IMR-90 (cell line): ENCODE results near the gene NAA80. TPM values are rescaled to one million over a fixed set of nuclear protein-coding genes. Genes with fewer than 3 reads are reported as not detected.
A peak's percentile ranks its signal among the peaks of the same experiment; 100 is the strongest.

Experiments
- ATAC-seq: fragments of 200-7000 bp; cut with Tn5 transposase; 2 replicates; pipeline ENCODE4 v1.9.1; 2020; ENCODE audit warnings: low read depth, mild to moderate bottlenecking, moderate library complexity
- BruUV-seq: library from RNA; stranded (reverse); fragments of 400-500 nt; replicated peaks from 2 replicates; lab custom pipeline; 2021; lab: Mats Ljungman, UMichigan
- CTCF ChIA-PET: fragments of 300-600 bp; formaldehyde crosslinking; extraction: SDS; loops from one replicate; lab custom pipeline; 2021; ENCODE audit warnings: antibody characterized with exemption; lab: Yijun Ruan, JAX
- POLR2A ChIA-PET: fragments of 300-600 bp; sonication (Branson Sonifier 250); formaldehyde crosslinking; loops from one replicate; lab custom pipeline; 2022; ENCODE audit warnings: antibody characterized with exemption; ENCODE audit not compliant: unreplicated experiment; lab: Charles Lee
- DNase-seq: peaks from one replicate; pipeline ENCODE4 v3.0.0; 2013
- H2AFZ ChIP-seq: replicated peaks from 2 replicates; pipeline ENCODE3; 2013; ENCODE audit warnings: low read length, mild to moderate bottlenecking; ENCODE audit not compliant: poor library complexity
- H2AK5ac ChIP-seq: 2 replicates; pipeline ENCODE4 v1.6.1; 2013; ENCODE audit warnings: low read depth, low read length, inconsistent platforms
- H2AK9ac ChIP-seq: replicated peaks from 2 replicates; pipeline ENCODE3; 2013; ENCODE audit warnings: mild to moderate bottlenecking, low read depth, low read length, moderate library complexity; ENCODE audit not compliant: poor library complexity
- H2BK120ac ChIP-seq: 2 replicates; pipeline ENCODE4 v1.6.1; 2013; ENCODE audit warnings: low read depth, low read length, inconsistent platforms
- H2BK15ac ChIP-seq: 3 replicates; pipeline ENCODE4 v1.6.1; 2013; ENCODE audit warnings: low read depth, low read length, inconsistent platforms
- H2BK20ac ChIP-seq: 2 replicates; pipeline ENCODE4 v1.6.1; 2013; ENCODE audit warnings: low read depth, mild to moderate bottlenecking, inconsistent platforms, low read length, moderate library complexity
- H2BK5ac ChIP-seq: 2 replicates; pipeline ENCODE4 v1.6.1; 2013; ENCODE audit warnings: mild to moderate bottlenecking, low read depth, low read length, inconsistent platforms; ENCODE audit not compliant: poor library complexity, severe bottlenecking
- H3K14ac ChIP-seq: replicated peaks from 2 replicates; pipeline ENCODE4 v1.6.1; 2013; ENCODE audit warnings: low read depth, low read length, inconsistent platforms
- H3K18ac ChIP-seq: 2 replicates; pipeline ENCODE4 v1.6.1; 2013; ENCODE audit warnings: low read depth, low read length, control low read depth
- H3K23ac ChIP-seq: 2 replicates; pipeline ENCODE4 v1.6.1; 2013; ENCODE audit warnings: low read depth, low read length, inconsistent platforms
- H3K27ac ChIP-seq: 2 replicates; pipeline ENCODE4 v1.5.1; 2013; ENCODE audit warnings: mild to moderate bottlenecking, control low read depth, low read length; ENCODE audit not compliant: insufficient read depth
- H3K27me3 ChIP-seq: 2 replicates; pipeline ENCODE4 v1.6.1; 2013; ENCODE audit warnings: low read length; ENCODE audit not compliant: control insufficient read depth, insufficient read depth
- H3K36me3 ChIP-seq: 2 replicates; pipeline ENCODE4 v1.6.1; 2013; ENCODE audit warnings: low read length, mixed read lengths; ENCODE audit not compliant: control insufficient read depth, insufficient read depth
- H3K4ac ChIP-seq: 2 replicates; pipeline ENCODE4 v1.6.1; 2013; ENCODE audit warnings: low read depth, low read length, inconsistent platforms
- H3K4me1 ChIP-seq: 2 replicates; pipeline ENCODE4 v1.6.1; 2013; ENCODE audit warnings: low read length, mixed read lengths; ENCODE audit not compliant: control insufficient read depth, insufficient read depth
- H3K4me2 ChIP-seq: 2 replicates; pipeline ENCODE4 v1.6.1; 2013; ENCODE audit warnings: low read depth, mild to moderate bottlenecking, control low read depth, low read length, moderate library complexity
- H3K4me3 ChIP-seq: 2 replicates; pipeline ENCODE4 v1.5.1; 2013; ENCODE audit warnings: low read depth, mild to moderate bottlenecking, control low read depth, low read length, moderate library complexity; ENCODE audit not compliant: insufficient read depth
- H3K56ac ChIP-seq: 2 replicates; pipeline ENCODE4 v1.6.1; 2013; ENCODE audit warnings: low read length, inconsistent platforms; ENCODE audit not compliant: insufficient read depth; ENCODE audit errors: extremely low read depth
- H3K79me1 ChIP-seq, 2 experiments: 2 replicates each; pipeline ENCODE4 v1.6.1; 2013; ENCODE audit warnings: low read length in 2 of 2, inconsistent platforms in 1 of 2, low read depth in 1 of 2
- H3K9ac ChIP-seq: 2 replicates; pipeline ENCODE4 v1.6.1; 2013; ENCODE audit warnings: low read depth, low read length, control low read depth
- H3K9me1 ChIP-seq: 2 replicates; pipeline ENCODE4 v1.6.1; 2013; ENCODE audit warnings: low read length, inconsistent platforms; ENCODE audit not compliant: insufficient read depth
- H3K9me3 ChIP-seq: 2 replicates; pipeline ENCODE4 v1.6.1; 2013; ENCODE audit warnings: low read length; ENCODE audit not compliant: control insufficient read depth, insufficient read depth
- H4K20me1 ChIP-seq: 2 replicates; pipeline ENCODE4 v1.6.1; 2013; ENCODE audit warnings: low read length, inconsistent platforms; ENCODE audit not compliant: insufficient read depth
- H4K5ac ChIP-seq: 2 replicates; pipeline ENCODE4 v1.6.1; 2013; ENCODE audit warnings: mild to moderate bottlenecking, low read depth, low read length, control low read depth
- H4K8ac ChIP-seq, 2 experiments: 2 replicates each; pipeline ENCODE4 v1.6.1; 2013; ENCODE audit warnings: low read depth in 2 of 2, low read length in 2 of 2, control low read depth in 1 of 2, inconsistent platforms in 1 of 2
- H4K91ac ChIP-seq: 2 replicates; pipeline ENCODE4 v1.6.1; 2013; ENCODE audit warnings: low read depth, low read length, inconsistent platforms; ENCODE audit not compliant: insufficient read depth
- CEBPB ChIP-seq: IDR thresholded peaks from 2 replicates; pipeline ENCODE4 v1.6.1; 2012; ENCODE audit warnings: low read depth, low read length, improper control_type of control experiment
- CHD1 ChIP-seq: IDR thresholded peaks from 2 replicates; pipeline ENCODE4 v1.6.1; 2012; ENCODE audit warnings: low read depth, low read length, improper control_type of control experiment
- CTCF ChIP-seq: conservative IDR thresholded peaks from 2 replicates; pipeline ENCODE4 v1.5.1; 2012; ENCODE audit warnings: mild to moderate bottlenecking, low read depth, low read length, improper control_type of control experiment
- ELK1 ChIP-seq: fragments of 150-350 bp; IDR thresholded peaks from 2 replicates; pipeline ENCODE4 v1.6.1; 2016; ENCODE audit warnings: low read depth, mild to moderate bottlenecking, low read length, moderate library complexity, borderline replicate concordance
- MAFK ChIP-seq: IDR thresholded peaks from 2 replicates; pipeline ENCODE4 v1.6.1; 2012; ENCODE audit warnings: low read depth, low read length, improper control_type of control experiment
- MAZ ChIP-seq: IDR thresholded peaks from 2 replicates; pipeline ENCODE4 v1.6.1; 2012; ENCODE audit warnings: low read depth, mild to moderate bottlenecking, low read length, improper control_type of control experiment, moderate library complexity, borderline replicate concordance
- MXI1 ChIP-seq: IDR thresholded peaks from 2 replicates; pipeline ENCODE4 v1.6.1; 2012; ENCODE audit warnings: low read depth, mild to moderate bottlenecking, low read length, moderate library complexity, borderline replicate concordance
- NFE2L2 ChIP-seq: fragments of 150-350 bp; IDR thresholded peaks from 2 replicates; pipeline ENCODE4 v1.6.1; 2016; ENCODE audit warnings: low read depth, mild to moderate bottlenecking, low read length
- POLR2A ChIP-seq: IDR thresholded peaks from 2 replicates; pipeline ENCODE4 v1.6.1; 2012; ENCODE audit warnings: mild to moderate bottlenecking, low read depth, low read length
- RCOR1 ChIP-seq: IDR thresholded peaks from 2 replicates; pipeline ENCODE4 v1.6.1; 2012; ENCODE audit warnings: mild to moderate bottlenecking, low read length, improper control_type of control experiment; ENCODE audit not compliant: insufficient replicate concordance
- RFX5 ChIP-seq: IDR thresholded peaks from 2 replicates; pipeline ENCODE4 v1.8.0; 2012; ENCODE audit warnings: low read depth, mild to moderate bottlenecking, low read length, moderate library complexity
- SMC3 ChIP-seq: fragments of 150-350 bp; IDR thresholded peaks from 2 replicates; pipeline ENCODE4 v1.6.1; 2016; ENCODE audit warnings: low read depth, mild to moderate bottlenecking, antibody characterized with exemption, low read length, moderate library complexity
- WGBS, 2 experiments: methylation state at CpG; one replicate each; pipeline versions ENCODE4 v1.1.5 to v1.1.7; 2013; ENCODE audit warnings: missing lambda C conversion rate in 2 of 2; ENCODE audit not compliant: insufficient read length in 1 of 2; ENCODE audit errors: extremely low coverage in 2 of 2; 5-methylcytosine and 5-hydroxymethylcytosine counted together
- dilution Hi-C: fragments of 300-500 bp; cut with HindIII; formaldehyde crosslinking; loops from one replicate; pipeline ENCODE4 v1.14.3; 2018; ENCODE audit warnings: low sequenced_read_pairs; ENCODE audit not compliant: unreplicated experiment
- in situ Hi-C: fragments of 300-500 bp; cut with MboI; formaldehyde crosslinking; loops from 3 replicates; pipeline ENCODE4 v1.14.3; 2019; ENCODE audit warnings: low sequenced_read_pairs, inconsistent platforms, mixed read lengths
- intact Hi-C: fragments of 100-400 bp; cut with micrococcal nuclease; formaldehyde crosslinking; loops from 2 replicates; pipeline ENCODE4 v1.10.0; 2022
- polyA plus RNA-seq, 3 experiments: library from polyadenylated mRNA; depleted of rRNA; stranded (reverse); fragments of >200 nt; gene quantifications; 2 replicates each; pipeline ENCODE4 v1.2.3, GENCODE V29; 2012; ENCODE audit warnings: low replicate concordance in 1 of 3
- total RNA-seq: library from RNA; depleted of rRNA; stranded (reverse); fragments of >200 nt; gene quantifications from 2 replicates; pipeline ENCODE4 v1.2.3, GENCODE V29; 2012

The NAA80 gene
- total and polyA plus RNA-seq, 2 of the 4 experiments (the other 2 are of a cell fraction): 5.0 to 14.4 TPM

- Histone ChIP-seq H3K27ac (no peak overlapping the region), H2BK5ac (no peak overlapping the region), H3K79me1 (peaks cover 3 to 35% of the 10 kb centered on the region in 2 experiments; a peak in 3 of 4 replicates), H3K4me3 (no peak overlapping the region), H2AK5ac (peak overlapping the region; percentile 78), H3K4me1 (peaks cover 42% of the 10 kb centered on the region), H3K23ac (no peak overlapping the region), H2BK120ac (no peak overlapping the region; the same call in 1 of the 2 replicates), H3K36me3 (peaks cover 17% of the 10 kb centered on the region; the same call in 1 of the 2 replicates), H2AK9ac (peak overlapping the region; percentile 68), H3K18ac (no peak overlapping the region), H3K9ac (no peak overlapping the region), H3K14ac (no peak overlapping the region), H4K20me1 (no peaks in the 10 kb centered on the region), H3K56ac (no peak overlapping the region), H4K8ac (no peak overlapping the region), H2AFZ (no peak overlapping the region), H4K91ac (no peak overlapping the region; the same call in 1 of the 2 replicates), H3K4me2 (no peak overlapping the region), H3K9me1 (peaks cover 24% of the 10 kb centered on the region), H2BK15ac (no peak overlapping the region), H3K4ac (peak overlapping the region; percentile 23), H4K5ac (no peak overlapping the region), H3K9me3 (no peaks in the 10 kb centered on the region), H2BK20ac (no peak overlapping the region), H3K27me3 (no peaks in the 10 kb centered on the region)
- in situ Hi-C loops: loop anchor here (5.0 kb wide), 2 partner anchors 44 to 79 kb away; partner anchors contain the start of gene GNAT1
- ChIA-PET CTCF (interaction anchor here (2.2 kb wide), 1 partner anchor 11 kb away, joined by 7 read pairs; no protein-coding TSS in a partner anchor), POLR2A (no interaction called here)
- ATAC-seq (no peak), DNase-seq (no peak)
- BruUV-seq: TSS peak; percentile 8
- dilution Hi-C loops: no loop called here
- WGBS, 2 experiments: no CpG with 5 or more reads among the region's 10 CpGs
- intact Hi-C loops: no loop called here
- TF ChIP-seq MAFK (no peak), CEBPB (no peak), MAZ (no peak), SMC3 (no peak), CHD1 (no peak), CTCF (no peak), NFE2L2 (no peak), ELK1 (no peak), POLR2A (no peak), MXI1 (no peak), RFX5 (no peak), RCOR1 (no peak)
Observed at GRCh38 chr3:50271314-50271936, 27.8 kb downstream of the NAA80 start.
